Ramos (cell line): Measurements from ENCODE around the gene NRXN3.

Source experiments
- in situ Hi-C: fragments of 300-500 bp; cut with MboI; formaldehyde crosslinking; loops from one replicate; pipeline ENCODE4 v1.14.3; 2022; ENCODE audit warnings: low sequenced_read_pairs; ENCODE audit not compliant: unreplicated experiment

Gene NRXN3

GRCh38 chr14:78848234-78848820 is 678.2 kb downstream of the NRXN3 start:
- in situ Hi-C loops = no loop called here

GRCh38 chr14:78849952-78850351 is 679.8 kb downstream of the NRXN3 start:
- in situ Hi-C loops = no loop called here

GRCh38 chr14:78851189-78851588 is 681.0 kb downstream of the NRXN3 start:
- in situ Hi-C loops = no loop called here

GRCh38 chr14:78852040-78852439 is 681.9 kb downstream of the NRXN3 start:
- in situ Hi-C loops = no loop called here

GRCh38 chr14:78857974-78858373 is 687.8 kb downstream of the NRXN3 start:
- in situ Hi-C loops = no loop called here

- in situ Hi-C loops = no loop called here
These were observed 693.0 kb downstream of the NRXN3 start for GRCh38 chr14:78863143-78863542.

GRCh38 chr14:78872837-78873236 is 702.7 kb downstream of the NRXN3 start:
- in situ Hi-C loops = no loop called here

GRCh38 chr14:78873581-78873980 is 703.4 kb downstream of the NRXN3 start:
- in situ Hi-C loops = no loop called here

- in situ Hi-C loops = no loop called here
These were observed 704.9 kb downstream of the NRXN3 start for GRCh38 chr14:78875049-78875448.

GRCh38 chr14:78885884-78886283 is 715.7 kb downstream of the NRXN3 start:
- in situ Hi-C loops = no loop called here

GRCh38 chr14:78897443-78897842 is 727.3 kb downstream of the NRXN3 start:
- in situ Hi-C loops = no loop called here

GRCh38 chr14:78902010-78902623 is 731.9 kb downstream of the NRXN3 start:
- in situ Hi-C loops = no loop called here

- in situ Hi-C loops = no loop called here
These were observed 733.9 kb downstream of the NRXN3 start for GRCh38 chr14:78904094-78904493.

- in situ Hi-C loops = no loop called here
These were observed 747.3 kb downstream of the NRXN3 start for GRCh38 chr14:78917462-78917861.

GRCh38 chr14:78921856-78922255 is 751.7 kb downstream of the NRXN3 start:
- in situ Hi-C loops = no loop called here

GRCh38 chr14:78927261-78927660 is 757.1 kb downstream of the NRXN3 start:
- in situ Hi-C loops = no loop called here

- in situ Hi-C loops = no loop called here
These were observed 763.0 kb downstream of the NRXN3 start for GRCh38 chr14:78933166-78933565.

GRCh38 chr14:78933948-78934524 is 763.9 kb downstream of the NRXN3 start:
- in situ Hi-C loops = no loop called here

GRCh38 chr14:78946949-78947348 is 776.8 kb downstream of the NRXN3 start:
- in situ Hi-C loops = no loop called here

GRCh38 chr14:78947681-78948080 is 777.5 kb downstream of the NRXN3 start:
- in situ Hi-C loops = no loop called here

- in situ Hi-C loops = no loop called here
These were observed 780.5 kb downstream of the NRXN3 start for GRCh38 chr14:78950649-78951048.

GRCh38 chr14:78951602-78952001 is 781.4 kb downstream of the NRXN3 start:
- in situ Hi-C loops = no loop called here
